ENCODE measurements around the gene TTC6. TPM values are rescaled to one million over a fixed set of nuclear protein-coding genes. Genes with fewer than 3 reads are reported as not detected.
A peak's percentile ranks its signal among the peaks of the same experiment; 100 is the strongest.

TTC6 gene
- total and polyA plus RNA-seq, 8 donors, result 3.2 to 16.7 (median 13.9) TPM

- no peaks in the 10 kb centered on the region for H3K36me3 ChIP-seq
- DNase-seq (peak in 2 of 4 donors; percentile 58 to 81), ATAC-seq (peak; percentile 29)
- H3K27me3 ChIP-seq, result peaks cover 87 to 100% of the 10 kb centered on the region in 2 donors
- peak overlapping the region; percentile 22 to 43 for H3K4me3 ChIP-seq
- no peaks in the 10 kb centered on the region for H3K9me3 ChIP-seq
- intact Hi-C loops (cut with DNase I), result loop anchor here in 1 of 2 donors (5.0 kb wide), 1 partner anchor 339 kb away; no protein-coding TSS in a partner anchor
- TF ChIP-seq, protein P1, sequence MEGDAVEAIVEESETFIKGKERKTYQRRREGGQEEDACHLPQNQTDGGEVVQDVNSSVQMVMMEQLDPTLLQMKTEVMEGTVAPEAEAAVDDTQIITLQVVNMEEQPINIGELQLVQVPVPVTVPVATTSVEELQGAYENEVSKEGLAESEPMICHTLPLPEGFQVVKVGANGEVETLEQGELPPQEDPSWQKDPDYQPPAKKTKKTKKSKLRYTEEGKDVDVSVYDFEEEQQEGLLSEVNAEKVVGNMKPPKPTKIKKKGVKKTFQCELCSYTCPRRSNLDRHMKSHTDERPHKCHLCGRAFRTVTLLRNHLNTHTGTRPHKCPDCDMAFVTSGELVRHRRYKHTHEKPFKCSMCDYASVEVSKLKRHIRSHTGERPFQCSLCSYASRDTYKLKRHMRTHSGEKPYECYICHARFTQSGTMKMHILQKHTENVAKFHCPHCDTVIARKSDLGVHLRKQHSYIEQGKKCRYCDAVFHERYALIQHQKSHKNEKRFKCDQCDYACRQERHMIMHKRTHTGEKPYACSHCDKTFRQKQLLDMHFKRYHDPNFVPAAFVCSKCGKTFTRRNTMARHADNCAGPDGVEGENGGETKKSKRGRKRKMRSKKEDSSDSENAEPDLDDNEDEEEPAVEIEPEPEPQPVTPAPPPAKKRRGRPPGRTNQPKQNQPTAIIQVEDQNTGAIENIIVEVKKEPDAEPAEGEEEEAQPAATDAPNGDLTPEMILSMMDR (IDR thresholded peaks at IDR 0.05), result no peak
- peak overlapping the region; percentile 73 to 87 for H3K27ac ChIP-seq
- peaks cover 0 to 23% of the 10 kb centered on the region in 2 donors for H3K4me1 ChIP-seq
Observed at GRCh38 chr14:37591311-37591940, 4.0 kb upstream of the TTC6 start.

DNA sequence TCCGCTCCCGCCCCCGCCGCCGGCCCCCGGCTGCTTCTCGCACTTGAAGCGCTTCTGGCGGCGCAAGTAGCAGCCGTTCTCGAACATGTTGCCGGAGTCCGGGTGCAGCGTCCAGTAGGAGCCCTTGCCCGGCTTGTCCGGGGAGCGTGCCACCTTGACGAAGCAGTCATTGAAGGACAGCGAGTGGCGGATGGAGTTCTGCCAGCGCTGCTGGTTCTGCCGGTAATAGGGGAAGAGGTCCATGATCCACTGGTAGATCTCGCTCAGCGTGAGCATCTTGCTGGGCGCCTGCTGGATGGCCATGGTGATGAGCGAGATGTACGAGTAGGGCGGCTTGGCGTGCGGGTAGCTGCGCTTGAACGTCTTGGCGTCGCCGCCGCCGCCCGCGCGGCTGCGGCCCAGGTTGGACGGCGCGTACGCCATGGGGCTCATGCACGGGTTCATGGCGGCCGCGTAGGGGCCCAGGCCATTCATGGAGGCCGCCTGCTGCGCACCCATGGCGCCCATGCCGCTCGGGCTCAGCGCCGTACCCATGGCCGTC, 3.4 kb upstream of the TTC6 start:
- peak overlapping the region; percentile 22 to 43 for H3K4me3 ChIP-seq
- no peaks in the 10 kb centered on the region for H3K36me3 ChIP-seq
- peaks cover 89 to 100% of the 10 kb centered on the region in 2 donors for H3K27me3 ChIP-seq
- H3K4me1 ChIP-seq, result peaks cover 0 to 23% of the 10 kb centered on the region in 2 donors
- ATAC-seq, result peak; percentile 0
- H3K27ac ChIP-seq, result peak overlapping the region; percentile 73 to 87
- H3K9me3 ChIP-seq, result no peaks in the 10 kb centered on the region
- DNase-seq, result peak in 2 of 4 donors; percentile 17 to 82
- TF ChIP-seq, protein P1 (IDR thresholded peaks at IDR 0.05), result no peak
- intact Hi-C loops (cut with DNase I), result loop anchor here in 1 of 2 donors (5.0 kb wide), 1 partner anchor 340 kb away; no protein-coding TSS in a partner anchor

DNA sequence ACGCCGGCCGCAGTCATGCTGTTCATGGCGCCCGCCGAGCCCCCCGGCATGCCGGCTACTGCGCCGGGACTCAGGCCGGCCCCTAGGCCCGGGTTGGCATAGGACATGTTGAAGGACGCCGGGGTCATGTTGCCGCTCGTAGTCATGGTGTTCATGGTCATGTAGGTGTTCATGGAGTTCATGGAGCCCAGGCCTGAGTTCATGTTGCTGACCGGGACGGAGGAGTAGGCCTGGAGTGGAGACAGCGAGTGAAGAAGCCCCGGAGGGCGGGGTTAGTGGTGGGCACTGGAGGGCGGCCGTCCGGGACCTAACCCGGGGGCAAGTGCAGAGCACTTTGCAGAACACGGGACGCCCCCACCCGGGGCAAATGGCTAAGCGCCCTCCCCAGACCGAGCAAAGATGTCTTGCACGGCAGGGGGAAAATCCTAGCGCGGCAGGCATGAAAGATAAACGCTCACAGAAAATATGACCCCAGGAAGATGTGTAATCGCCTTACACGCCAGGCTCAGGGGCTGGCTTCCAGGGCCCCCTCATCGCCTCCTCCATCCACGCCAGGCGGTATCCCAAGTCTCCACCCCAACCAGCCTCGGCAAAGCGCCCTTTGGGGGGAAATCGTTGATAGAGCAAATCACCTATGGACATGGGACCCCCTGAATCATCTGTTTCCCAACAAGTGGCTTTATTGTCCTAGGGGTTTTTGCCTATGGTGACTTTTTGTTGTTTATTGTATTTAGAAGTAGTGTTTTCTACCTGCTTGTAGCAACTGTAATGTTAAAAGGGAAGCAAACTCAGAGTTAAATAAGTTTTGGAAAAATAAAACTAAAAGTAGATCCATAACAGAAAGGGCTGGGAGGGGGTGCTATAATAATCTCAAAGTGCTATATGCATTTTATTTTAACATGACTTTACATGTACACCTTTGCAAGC, 2.7 kb upstream of the TTC6 start:
- ATAC-seq (peak; percentile 0), DNase-seq (peak in 2 of 4 donors; percentile 19 to 28)
- H3K4me1 ChIP-seq, result peaks cover 0 to 23% of the 10 kb centered on the region in 2 donors

GRCh38 chr14:37593511-37594237, 1.8 kb upstream of the TTC6 start:
- ATAC-seq (no peak), DNase-seq (no peak)
- Histone ChIP-seq H3K4me3 (peak overlapping the region; percentile 38 to 43), H3K4me1 (peaks cover 0 to 28% of the 10 kb centered on the region in 2 donors), H3K36me3 (no peaks in the 10 kb centered on the region), H3K9me3 (no peaks in the 10 kb centered on the region), H3K27me3 (peaks cover 89 to 100% of the 10 kb centered on the region in 2 donors), H3K27ac (peak overlapping the region; percentile 73 to 87)
- TF ChIP-seq, protein P1 (IDR thresholded peaks at IDR 0.05), result no peak
- intact Hi-C loops (cut with DNase I), result loop anchor here in 1 of 2 donors (5.0 kb wide), 1 partner anchor 341 kb away; no protein-coding TSS in a partner anchor

More for the DNA sequence above, 2.7 kb upstream of the TTC6 start:
- Histone ChIP-seq H3K27me3 (peaks cover 89 to 100% of the 10 kb centered on the region in 2 donors), H3K9me3 (no peaks in the 10 kb centered on the region), H3K27ac (peak overlapping the region; percentile 73 to 87), H3K36me3 (no peaks in the 10 kb centered on the region), H3K4me3 (peak overlapping the region; percentile 22 to 43)
- TF ChIP-seq, protein P1 (IDR thresholded peaks at IDR 0.05), result no peak
- intact Hi-C loops (cut with DNase I), result loop anchor here in 1 of 2 donors (5.0 kb wide), 1 partner anchor 340 kb away; no protein-coding TSS in a partner anchor
